ENCODE data around the gene CCL20.

- no peak for TF ChIP-seq ZBTB33 (IDR thresholded peaks at IDR 0.05)
- TF ChIP-seq RAD21 (IDR thresholded peaks at IDR 0.05) = no peak
- no peak for TF ChIP-seq CTCF (IDR thresholded peaks at IDR 0.05; ENCODE audit: low read depth, low read length, missing input control)
- TF ChIP-seq GABPA (IDR thresholded peaks at IDR 0.05 in 1 of 2, conservative IDR thresholded peaks at IDR 0.05 in 1 of 2) = no peak
- no peak for TF ChIP-seq HNF4G (IDR thresholded peaks at IDR 0.05)
- TF ChIP-seq ATF3 (IDR thresholded peaks at IDR 0.05) = no peak
- no peak for TF ChIP-seq REST (IDR thresholded peaks at IDR 0.05)
These were observed 47.4 kb downstream of the CCL20 start for GRCh38 chr2:227861011-227861410.

Data from liver (tissue), 3 donors.